Measurements from ENCODE around the gene FOXP4.

FOXP4 gene

DNA sequence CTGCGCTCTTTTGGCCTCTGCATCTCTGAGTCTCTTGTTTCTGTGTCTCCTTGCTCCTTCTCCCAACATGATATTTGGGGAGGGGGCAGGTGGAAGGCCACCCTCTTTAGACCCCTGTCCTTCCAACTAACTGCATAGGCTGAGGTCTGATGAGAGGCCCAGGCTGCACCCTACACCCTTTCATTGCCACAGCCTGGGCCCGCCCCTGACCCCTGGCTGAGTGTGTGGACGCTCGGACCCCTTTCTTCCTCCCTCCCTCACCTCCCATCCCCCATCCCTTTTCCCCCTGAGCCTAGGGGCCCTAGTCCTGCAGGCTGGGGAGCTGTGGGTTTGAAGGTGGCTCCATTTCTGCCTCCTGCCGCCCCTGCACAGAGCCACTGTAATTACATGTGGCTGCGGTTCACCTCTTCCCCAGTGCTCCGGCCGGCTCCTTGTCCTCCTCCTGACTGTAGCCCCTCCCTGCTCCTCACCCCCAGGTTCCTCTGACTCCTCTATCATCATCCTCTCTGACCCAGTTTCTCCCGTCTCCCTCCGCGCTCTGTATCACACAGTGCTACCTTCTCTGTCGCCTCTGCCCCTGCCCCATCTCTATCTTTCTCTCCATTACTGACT, 98.9 kb downstream of the FOXP4 start:
- no peaks in the 10 kb centered on the region for H3K9me3 Mint-ChIP-seq
- no peaks in the 10 kb centered on the region for H3K4me1 Mint-ChIP-seq
- H3K27ac Mint-ChIP-seq = no peak overlapping the region
- DNase-seq = no peak
- peaks cover 16% of the 10 kb centered on the region for H3K27me3 Mint-ChIP-seq
- no peak for ATAC-seq
- H3K36me3 Mint-ChIP-seq (ENCODE audit: low read depth) = no peaks in the 10 kb centered on the region
- no peak overlapping the region for H3K4me3 Mint-ChIP-seq

DNA sequence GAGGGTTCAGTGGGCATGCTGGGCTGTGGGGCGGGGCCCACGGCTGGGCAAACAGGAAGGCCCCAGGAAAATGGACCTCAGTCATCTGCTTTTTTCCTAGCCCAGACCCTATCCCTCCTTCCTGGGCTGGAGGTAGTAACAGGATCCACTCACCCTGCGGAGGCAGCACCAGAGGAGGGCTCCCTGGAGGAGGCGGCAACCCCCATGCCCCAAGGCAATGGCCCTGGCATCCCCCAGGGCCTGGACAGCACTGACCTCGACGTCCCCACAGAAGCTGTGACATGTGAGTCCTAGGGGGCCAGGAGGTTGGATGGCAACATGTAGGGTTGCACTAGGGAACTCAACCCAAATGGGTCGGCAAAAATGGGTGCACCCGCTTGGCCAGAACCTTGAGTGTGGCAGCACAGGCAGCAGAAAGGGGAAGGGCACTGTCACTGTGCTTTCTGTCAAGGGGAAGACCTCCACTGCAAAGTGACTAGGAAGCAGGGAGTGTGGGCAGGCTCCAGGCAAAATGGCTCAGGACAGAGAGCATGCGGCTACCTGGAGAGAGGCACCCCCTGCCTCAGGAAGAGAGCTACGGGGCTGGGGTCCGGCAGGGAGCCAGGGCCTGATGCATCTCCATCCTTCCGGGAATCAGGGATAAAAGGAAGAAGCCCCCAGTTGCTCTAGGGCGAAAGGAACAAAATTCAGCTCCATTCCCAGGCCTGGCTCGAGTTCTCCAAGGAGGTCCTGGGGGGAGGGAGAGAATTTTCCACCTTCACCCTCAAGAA, 100.0 kb downstream of the FOXP4 start:
- Mint-ChIP-seq H3K36me3 (ENCODE audit: low read depth) (no peaks in the 10 kb centered on the region), H3K27ac (no peak overlapping the region), H3K9me3 (no peaks in the 10 kb centered on the region), H3K4me1 (no peaks in the 10 kb centered on the region), H3K4me3 (no peak overlapping the region), H3K27me3 (peaks cover 8% of the 10 kb centered on the region)
- ATAC-seq (no peak), DNase-seq (no peak)

DNA sequence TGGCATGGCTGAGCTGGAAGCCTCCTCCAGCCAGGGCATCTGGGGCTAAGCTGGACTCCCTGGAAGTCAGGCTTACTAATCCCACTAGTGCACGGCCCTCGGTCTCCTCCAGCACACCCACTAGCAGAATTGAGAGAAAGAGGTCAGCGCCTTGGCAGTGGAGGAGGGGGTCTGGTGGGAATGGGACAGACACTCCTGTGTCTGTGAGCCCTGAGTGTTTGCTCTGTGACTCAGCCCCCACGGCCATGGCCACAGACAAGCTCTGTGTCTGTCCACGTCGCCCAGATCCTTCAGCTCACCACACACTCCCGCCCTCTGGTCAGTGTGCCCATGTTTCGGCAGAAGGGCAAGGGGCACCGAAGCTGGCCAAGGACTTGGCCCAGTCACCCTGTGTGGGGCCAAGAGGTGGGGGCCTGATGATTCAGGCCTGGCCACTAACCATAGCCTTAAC, 100.9 kb downstream of the FOXP4 start:
- DNase-seq = no peak
- no peak overlapping the region for H3K4me3 Mint-ChIP-seq
- H3K27ac Mint-ChIP-seq = no peak overlapping the region
- no peaks in the 10 kb centered on the region for H3K36me3 Mint-ChIP-seq (ENCODE audit: low read depth)
- H3K4me1 Mint-ChIP-seq = no peaks in the 10 kb centered on the region
- H3K27me3 Mint-ChIP-seq = peaks cover 4% of the 10 kb centered on the region
- ATAC-seq = no peak
- no peaks in the 10 kb centered on the region for H3K9me3 Mint-ChIP-seq

DNA sequence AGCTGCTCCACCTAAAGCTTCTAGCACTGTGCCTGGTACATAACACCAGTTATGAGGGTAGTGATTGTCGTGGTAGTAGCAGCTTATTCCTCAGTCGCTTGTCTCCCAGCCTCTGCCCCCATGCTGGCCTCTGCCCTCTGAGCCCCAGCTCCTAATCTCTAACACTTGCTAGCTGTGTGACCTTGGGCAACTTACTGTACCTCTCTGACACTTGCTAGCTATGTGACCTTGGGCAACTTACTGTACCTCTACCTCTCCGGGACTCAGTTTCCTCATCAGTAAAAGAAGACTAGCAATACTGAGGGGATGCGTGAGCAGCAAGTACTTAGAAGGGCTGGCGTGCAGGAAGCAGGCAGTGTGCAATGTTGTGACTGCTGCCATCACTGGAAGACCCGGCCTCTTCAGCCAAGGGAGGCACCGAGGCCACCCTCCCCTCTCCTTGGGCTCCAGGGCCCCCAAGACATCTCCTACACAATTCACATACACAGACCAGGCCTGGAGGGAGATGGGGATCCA, 101.9 kb downstream of the FOXP4 start:
- no peaks in the 10 kb centered on the region for H3K9me3 Mint-ChIP-seq
- DNase-seq (no peak), ATAC-seq (no peak)
- H3K27me3 Mint-ChIP-seq = peaks cover 4% of the 10 kb centered on the region
- no peaks in the 10 kb centered on the region for H3K4me1 Mint-ChIP-seq
- no peaks in the 10 kb centered on the region for H3K36me3 Mint-ChIP-seq (ENCODE audit: low read depth)
- no peak overlapping the region for H3K27ac Mint-ChIP-seq
- no peak overlapping the region for H3K4me3 Mint-ChIP-seq

DNA sequence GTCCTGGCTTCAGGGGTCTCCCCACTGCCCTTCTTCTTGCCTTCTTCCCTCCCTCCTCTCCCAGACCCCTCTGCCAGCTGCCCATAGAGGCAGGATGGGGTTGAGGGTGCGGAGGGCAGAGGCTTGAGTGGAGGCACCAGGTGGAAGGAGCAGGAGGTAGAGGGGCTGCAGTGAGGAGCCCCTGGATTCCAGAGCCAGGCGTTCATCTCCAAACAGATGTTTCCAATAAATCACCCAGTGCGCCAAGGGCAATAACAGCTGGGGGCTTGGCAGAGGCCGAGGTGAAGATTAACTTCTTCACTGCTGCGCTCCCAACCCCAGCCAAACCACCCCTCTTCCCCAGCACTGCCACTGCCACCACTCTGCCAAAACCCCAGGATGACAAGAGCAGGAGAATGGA, 102.7 kb downstream of the FOXP4 start:
- Mint-ChIP-seq H3K36me3 (ENCODE audit: low read depth) (no peaks in the 10 kb centered on the region), H3K4me1 (no peaks in the 10 kb centered on the region), H3K4me3 (no peak overlapping the region), H3K27me3 (peaks cover 3% of the 10 kb centered on the region), H3K9me3 (no peaks in the 10 kb centered on the region), H3K27ac (no peak overlapping the region)
- ATAC-seq = no peak
- no peak for DNase-seq

DNA sequence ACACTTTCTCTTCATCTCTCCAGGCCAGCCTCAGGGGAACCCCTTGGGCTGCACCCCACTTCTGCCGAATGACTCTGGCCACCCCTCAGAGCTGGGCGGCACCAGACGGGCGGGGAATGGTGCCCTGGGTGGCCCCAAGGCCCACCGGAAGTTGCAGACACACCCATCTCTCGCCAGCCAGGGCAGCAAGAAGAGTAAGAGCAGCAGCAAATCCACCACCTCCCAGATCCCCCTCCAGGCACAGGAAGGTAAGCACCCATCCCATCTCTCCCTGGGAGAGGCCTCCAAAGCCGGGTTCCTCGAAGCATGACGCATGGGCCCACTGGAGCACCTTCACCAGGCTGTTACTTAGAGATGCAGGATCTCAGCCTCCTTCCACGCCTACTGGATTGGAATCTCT, 103.4 kb downstream of the FOXP4 start:
- DNase-seq = no peak

DNA sequence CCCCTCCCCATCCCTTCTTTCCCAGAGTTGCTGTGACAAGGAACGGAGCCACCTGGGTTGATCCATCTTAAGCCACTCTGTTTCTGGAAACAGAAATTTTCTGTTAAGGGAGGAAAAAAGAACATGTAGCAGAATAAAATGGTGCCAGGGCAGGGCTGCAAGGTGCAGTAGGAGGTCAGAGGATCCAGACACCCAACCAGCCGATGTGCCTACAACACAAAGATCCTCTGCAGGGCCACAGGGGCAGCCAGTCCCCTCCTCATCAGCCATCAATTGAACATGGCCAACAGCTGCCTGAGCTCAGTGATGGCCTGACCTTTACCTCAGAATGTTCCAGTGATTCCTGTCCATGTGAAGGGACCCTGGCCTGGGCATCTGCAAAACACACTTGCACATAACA, 103.9 kb downstream of the FOXP4 start:
- no peak for ATAC-seq
- no peaks in the 10 kb centered on the region for H3K4me1 Mint-ChIP-seq
- no peak for DNase-seq
- no peaks in the 10 kb centered on the region for H3K9me3 Mint-ChIP-seq
- H3K4me3 Mint-ChIP-seq = no peak overlapping the region
- H3K36me3 Mint-ChIP-seq (ENCODE audit: low read depth) = no peaks in the 10 kb centered on the region
- H3K27me3 Mint-ChIP-seq = peaks cover 3% of the 10 kb centered on the region
- H3K27ac Mint-ChIP-seq = no peak overlapping the region

More for the DNA sequence above, 103.4 kb downstream of the FOXP4 start:
- Mint-ChIP-seq H3K4me1 (no peaks in the 10 kb centered on the region), H3K27ac (no peak overlapping the region), H3K27me3 (peaks cover 3% of the 10 kb centered on the region), H3K4me3 (no peak overlapping the region), H3K36me3 (ENCODE audit: low read depth) (no peaks in the 10 kb centered on the region), H3K9me3 (no peaks in the 10 kb centered on the region)
- no peak for ATAC-seq

DNA sequence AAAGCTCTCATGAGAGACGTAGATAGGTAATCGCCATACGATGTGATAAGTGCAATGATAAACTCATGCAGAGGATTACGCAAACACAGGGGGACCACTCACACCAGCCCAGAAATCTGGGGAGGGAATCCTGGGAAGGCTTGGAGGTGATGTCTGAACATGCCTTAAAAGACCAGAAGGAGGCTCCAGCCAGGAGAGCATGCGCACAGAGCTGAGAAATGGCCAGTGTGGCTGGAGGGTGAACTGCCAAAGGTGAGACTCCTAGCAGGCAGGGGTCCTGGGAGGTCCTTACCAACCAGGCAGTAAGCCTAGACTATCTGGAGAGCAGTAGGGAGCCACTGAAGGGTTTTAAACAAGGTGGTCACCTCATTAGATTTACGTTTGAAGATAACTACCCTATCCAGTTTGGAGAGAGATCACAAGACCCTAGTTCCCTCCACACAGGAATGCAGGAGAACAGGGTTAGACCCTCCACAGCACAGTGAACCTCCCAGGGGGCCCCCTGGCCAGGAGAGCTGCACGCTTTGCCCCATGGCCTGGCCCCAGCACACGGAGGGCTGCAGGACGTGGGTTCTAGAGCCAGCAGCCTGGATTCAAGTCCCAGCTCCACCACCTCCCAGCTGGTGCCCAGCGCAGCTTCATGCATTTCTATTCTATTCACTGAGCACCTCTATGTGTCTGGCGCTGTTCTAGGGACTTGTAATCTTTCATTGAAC, 105.2 kb downstream of the FOXP4 start:
- ATAC-seq (no peak), DNase-seq (no peak)
- Mint-ChIP-seq H3K9me3 (no peaks in the 10 kb centered on the region), H3K4me3 (no peak overlapping the region), H3K4me1 (no peaks in the 10 kb centered on the region), H3K36me3 (ENCODE audit: low read depth) (no peaks in the 10 kb centered on the region), H3K27ac (no peak overlapping the region), H3K27me3 (peaks cover 8% of the 10 kb centered on the region)
